HG03039 (cell line): ENCODE data around the gene PGA3.
"Not testable (repeated sequence)": the region's sequence is repeated elsewhere in the genome, so short reads cannot be mapped to it uniquely, and the experiment has no call there.

ENCODE experiments used
- ATAC-seq: cut with Tn5 transposase; IDR thresholded peaks from one replicate; pipeline ENCODE4 v1.9.1; 2021; ENCODE audit warnings: mild to moderate bottlenecking, moderate library complexity; ENCODE audit not compliant: unreplicated experiment

The PGA3 gene

DNA sequence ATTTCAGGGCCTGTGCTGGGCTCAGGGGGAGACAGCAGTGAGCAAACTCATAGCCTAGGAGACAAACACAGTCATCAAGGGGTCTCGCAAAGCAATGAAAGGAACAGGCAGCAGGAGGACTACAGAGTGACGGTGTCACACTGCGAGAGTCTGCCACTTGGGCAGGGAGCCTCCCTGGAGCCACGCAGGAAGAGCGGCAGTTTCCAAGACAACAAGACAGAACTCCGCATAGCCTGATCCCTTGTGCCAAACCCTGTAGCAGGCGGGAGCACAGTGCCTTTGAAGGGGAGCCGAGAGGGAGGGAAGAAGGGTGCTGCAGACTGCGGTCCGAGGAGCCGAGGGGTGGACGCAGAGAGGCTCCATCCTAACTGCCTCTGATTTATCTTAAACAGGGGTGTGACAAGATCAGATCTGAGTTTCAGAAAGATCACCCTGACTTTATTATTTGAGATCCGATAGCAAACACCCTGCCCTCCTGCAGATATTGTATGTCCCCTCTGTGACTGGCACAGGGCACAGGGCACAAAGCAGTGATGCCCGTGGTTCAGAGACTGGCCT lies 1.3 kb downstream of the PGA3 start:
- ATAC-seq: not testable (repeated sequence)

DNA sequence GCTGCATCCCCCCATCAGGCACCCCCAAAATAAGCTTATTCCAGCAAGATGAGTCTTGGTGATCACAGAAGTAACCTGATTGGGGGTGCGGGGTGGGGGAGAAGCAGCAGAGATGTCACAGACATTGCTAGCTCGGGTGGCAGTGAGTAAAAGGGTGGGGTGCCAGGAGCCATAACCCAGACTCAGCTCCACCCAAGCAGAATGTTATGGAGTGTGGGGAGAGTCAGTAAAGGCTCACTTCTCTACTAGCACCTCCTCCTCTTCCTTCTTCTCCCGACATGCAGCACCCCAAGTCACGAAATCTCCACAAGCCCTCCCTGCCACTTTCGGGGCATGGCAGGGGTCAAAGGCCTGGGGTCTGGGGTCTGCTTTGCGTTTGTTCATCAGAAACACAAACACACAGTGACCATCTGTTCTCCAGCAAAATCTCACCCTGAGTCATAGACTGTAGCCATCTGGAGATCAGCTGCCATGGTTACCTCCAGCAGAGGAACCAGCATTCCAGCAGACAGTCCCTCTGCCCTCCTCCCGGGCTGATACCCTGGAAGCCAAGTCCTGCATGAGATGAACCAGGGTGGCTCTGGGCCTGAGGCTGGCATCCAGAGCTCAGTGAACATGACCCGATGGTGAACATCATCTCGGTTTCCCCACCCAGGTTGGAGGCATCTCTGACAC lies 4.5 kb downstream of the PGA3 start:
- ATAC-seq: not testable (repeated sequence)

DNA sequence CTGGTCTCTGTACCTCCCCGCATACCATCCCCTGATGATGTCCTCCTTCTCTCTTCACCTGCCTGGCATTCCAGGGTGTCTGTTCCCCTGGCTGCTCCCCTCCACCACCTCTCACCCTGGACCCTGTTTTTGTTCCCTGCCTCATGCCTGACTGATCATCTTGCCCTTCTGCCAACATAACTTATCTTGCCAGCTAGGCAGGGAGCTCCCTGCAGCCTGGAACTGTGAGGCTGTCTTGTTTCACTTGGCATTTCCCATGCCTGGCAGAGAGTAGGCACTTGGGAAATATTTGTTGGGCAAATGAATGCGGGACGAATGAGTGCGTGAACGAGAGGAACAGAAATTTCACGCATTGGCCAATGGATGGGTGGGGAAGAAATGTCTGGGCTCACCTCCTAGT lies 7.3 kb downstream of the PGA3 start:
- ATAC-seq: not testable (repeated sequence)

DNA sequence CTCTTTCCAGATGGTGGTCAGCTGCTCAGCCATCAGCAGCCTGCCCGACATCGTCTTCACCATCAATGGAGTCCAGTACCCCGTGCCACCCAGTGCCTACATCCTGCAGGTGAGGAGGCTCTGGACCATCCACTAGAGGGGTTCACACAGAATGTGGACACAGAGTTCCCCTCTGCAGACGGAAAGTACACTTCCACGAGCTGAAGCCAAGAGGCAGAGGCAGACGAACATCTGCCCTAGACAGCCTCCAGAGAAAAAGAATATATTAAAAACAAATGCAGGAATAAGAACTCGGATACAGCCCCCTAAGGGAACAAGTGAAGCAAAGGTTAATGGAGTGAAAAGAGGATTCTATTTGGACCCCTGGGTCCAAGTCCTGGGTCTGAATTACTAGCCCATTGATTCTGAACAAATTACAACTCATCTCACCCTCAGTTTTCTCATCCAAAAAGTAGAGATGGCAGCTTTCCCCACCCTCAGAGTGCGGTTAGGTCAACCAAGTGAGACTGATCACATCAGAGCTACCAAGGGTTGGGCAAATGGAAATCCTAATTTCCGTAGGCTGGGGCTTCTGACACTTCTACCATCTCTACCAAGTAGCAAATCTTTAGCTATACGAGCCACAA lies 8.1 kb downstream of the PGA3 start:
- not testable (repeated sequence) for ATAC-seq

DNA sequence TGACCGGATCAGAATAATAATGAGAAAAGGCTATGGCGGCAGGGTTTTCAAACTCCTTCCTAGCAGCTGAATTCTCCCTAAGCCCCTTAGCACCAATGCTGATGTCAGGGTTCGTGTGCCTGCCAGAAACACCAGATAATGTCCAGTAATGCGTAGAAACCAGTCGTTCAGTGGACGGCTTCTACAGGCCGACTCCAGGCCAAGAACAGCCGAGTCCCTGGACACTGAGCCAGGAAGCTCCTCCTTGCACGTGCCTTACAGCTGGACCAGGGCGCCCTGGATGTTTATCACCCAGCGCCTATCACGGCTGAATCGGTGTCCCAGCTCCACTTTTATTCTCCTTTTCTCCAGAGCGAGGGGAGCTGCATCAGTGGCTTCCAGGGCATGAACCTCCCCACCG lies 8.9 kb downstream of the PGA3 start:
- not testable (repeated sequence) for ATAC-seq

DNA sequence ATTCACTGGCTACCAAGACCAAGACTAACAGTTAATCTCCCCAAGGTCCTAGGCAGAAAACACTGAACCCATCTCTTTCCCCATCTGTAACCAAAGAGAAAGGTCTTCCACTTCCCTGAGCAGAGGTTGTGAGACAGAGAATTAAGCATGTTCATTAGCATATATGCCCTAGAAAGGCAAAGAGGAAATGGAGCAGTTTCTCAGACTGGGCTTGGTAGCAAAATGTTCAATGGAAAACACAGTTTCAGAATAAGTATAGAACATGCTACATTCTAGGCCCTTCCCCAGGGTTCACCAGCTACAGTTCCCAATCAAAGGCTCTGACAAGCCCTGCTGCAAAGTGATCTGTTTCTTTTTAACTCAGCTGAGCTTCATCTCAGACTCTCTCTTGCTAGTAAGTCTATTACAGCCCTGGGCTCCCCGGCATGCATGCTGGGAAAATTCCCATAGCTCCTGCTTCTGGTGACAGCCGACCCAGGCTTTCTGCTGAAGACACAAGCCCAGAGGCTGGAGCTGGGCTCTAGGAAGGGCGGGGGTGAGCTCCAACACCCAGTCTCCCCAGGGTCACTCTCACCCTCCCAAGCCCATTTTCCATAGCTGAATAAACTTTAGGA lies 10.5 kb downstream of the PGA3 start:
- not testable (repeated sequence) for ATAC-seq

DNA sequence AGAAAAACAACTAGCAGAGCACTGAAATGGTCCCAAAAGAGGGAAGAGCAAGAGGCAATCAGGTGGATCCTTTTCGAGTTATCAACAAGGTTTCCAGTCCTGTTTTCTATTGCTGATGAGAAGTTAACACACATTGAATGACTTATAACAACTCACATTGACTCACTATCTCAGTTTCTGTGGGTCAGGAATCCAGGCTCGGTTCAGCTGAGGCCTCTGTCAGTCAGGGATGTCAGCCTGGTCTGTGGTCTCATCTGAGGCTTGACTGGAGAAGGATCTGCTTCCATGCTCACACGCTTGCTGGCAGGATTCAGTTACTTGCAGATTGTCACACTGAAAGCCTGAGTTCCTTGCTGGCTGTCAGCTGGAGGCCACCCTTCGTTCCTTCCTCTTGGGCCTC lies 15.0 kb downstream of the PGA3 start:
- not testable (repeated sequence) for ATAC-seq

DNA sequence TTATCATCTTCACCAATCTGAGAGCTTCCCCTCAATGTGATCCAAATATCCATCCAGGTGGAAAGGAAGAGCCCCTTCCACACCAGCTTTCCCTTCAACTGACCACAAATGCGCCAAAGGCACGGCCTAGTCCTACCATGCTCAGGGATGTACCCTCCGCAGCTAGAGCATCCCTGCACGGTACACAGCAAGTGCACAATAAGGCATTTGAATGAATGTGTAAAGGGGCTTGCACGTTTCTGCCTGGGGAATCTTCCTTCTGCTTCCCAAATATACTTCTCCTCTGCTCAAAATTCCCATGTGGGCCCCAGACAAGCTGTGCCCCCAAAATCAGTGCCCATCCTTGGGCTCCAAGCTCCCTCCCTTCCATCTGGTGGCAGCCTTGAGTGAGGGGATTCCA lies 15.7 kb downstream of the PGA3 start:
- ATAC-seq: not testable (repeated sequence)

DNA sequence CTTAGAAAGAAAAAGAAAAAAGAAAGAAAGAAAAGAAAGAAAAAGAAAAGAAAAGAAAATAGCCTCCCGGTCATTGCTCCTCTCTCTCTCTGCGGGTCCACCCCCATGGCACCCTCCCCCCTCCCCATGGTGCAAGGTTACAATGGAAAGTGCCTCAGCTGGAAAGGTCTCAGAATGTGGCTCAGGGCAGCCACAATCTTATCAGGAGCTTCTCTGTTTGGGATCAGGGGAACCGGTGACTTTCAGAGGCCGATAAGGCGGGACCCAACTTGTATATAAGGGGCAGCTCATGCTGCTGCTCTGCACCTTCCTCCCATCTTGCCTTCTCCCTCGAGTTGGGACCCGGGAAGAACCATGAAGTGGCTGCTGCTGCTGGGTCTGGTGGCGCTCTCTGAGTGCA lies 18.7 kb downstream of the PGA3 start, which contains the start of gene PGA4:
Gene PGA4, plus strand, starts transcription at position 301 of the 400 bp plus-strand sequence. Its CDS starts 54 bp downstream, at position 355.
- ATAC-seq: not testable (repeated sequence)

DNA sequence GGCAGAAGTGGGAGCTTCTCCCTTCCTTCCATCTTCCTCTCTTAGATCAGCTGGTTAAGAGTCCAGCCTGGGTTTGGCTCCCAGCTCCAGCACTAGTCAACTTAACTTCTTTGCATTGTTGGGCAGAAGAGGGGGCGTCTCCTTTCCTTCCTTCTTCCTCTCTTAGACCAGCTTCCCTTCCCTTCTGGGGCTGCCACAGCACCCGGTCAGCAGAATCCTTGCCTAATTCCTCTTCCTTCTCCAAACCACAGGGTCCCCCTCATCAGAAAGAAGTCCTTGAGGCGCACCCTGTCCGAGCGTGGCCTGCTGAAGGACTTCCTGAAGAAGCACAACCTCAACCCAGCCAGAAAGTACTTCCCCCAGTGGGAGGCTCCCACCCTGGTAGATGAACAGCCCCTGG lies 19.4 kb downstream of the PGA3 start:
- not testable (repeated sequence) for ATAC-seq

DNA sequence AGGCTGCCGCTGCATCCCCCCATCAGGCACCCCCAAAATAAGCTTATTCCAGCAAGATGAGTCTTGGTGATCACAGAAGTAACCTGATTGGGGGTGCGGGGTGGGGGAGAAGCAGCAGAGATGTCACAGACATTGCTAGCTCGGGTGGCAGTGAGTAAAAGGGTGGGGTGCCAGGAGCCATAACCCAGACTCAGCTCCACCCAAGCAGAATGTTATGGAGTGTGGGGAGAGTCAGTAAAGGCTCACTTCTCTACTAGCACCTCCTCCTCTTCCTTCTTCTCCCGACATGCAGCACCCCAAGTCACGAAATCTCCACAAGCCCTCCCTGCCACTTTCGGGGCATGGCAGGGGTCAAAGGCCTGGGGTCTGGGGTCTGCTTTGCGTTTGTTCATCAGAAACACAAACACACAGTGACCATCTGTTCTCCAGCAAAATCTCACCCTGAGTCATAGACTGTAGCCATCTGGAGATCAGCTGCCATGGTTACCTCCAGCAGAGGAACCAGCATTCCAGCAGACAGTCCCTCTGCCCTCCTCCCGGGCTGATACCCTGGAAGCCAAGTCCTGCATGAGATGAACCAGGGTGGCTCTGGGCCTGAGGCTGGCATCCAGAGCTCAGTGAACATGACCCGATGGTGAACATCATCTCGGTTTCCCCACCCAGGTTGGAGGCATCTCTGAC lies 23.3 kb downstream of the PGA3 start:
- not testable (repeated sequence) for ATAC-seq

DNA sequence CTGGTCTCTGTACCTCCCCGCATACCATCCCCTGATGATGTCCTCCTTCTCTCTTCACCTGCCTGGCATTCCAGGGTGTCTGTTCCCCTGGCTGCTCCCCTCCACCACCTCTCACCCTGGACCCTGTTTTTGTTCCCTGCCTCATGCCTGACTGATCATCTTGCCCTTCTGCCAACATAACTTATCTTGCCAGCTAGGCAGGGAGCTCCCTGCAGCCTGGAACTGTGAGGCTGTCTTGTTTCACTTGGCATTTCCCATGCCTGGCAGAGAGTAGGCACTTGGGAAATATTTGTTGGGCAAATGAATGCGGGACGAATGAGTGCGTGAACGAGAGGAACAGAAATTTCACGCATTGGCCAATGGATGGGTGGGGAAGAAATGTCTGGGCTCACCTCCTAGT lies 26.1 kb downstream of the PGA3 start:
- ATAC-seq: not testable (repeated sequence)

DNA sequence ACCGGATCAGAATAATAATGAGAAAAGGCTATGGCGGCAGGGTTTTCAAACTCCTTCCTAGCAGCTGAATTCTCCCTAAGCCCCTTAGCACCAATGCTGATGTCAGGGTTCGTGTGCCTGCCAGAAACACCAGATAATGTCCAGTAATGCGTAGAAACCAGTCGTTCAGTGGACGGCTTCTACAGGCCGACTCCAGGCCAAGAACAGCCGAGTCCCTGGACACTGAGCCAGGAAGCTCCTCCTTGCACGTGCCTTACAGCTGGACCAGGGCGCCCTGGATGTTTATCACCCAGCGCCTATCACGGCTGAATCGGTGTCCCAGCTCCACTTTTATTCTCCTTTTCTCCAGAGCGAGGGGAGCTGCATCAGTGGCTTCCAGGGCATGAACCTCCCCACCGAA lies 27.7 kb downstream of the PGA3 start:
- ATAC-seq: not testable (repeated sequence)

DNA sequence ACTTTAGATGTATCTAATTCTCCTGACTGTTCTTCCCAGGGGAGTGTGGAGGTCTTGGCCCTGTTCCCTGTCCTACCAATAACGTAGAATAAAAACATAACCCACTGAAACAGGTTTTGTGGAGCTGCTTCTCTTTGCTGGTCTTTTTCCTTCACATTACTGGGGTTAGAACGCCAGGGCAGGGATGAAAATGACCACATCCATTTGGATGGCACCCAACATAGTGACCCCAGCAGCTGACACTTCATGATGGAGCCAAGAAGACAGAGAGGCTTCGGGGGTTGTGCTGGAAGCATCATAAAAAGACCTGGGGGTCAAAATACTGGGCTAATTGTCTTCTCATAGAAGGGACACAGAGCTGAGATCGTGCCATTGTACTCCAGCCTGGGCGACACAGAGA lies 28.3 kb downstream of the PGA3 start:
- not testable (repeated sequence) for ATAC-seq

DNA sequence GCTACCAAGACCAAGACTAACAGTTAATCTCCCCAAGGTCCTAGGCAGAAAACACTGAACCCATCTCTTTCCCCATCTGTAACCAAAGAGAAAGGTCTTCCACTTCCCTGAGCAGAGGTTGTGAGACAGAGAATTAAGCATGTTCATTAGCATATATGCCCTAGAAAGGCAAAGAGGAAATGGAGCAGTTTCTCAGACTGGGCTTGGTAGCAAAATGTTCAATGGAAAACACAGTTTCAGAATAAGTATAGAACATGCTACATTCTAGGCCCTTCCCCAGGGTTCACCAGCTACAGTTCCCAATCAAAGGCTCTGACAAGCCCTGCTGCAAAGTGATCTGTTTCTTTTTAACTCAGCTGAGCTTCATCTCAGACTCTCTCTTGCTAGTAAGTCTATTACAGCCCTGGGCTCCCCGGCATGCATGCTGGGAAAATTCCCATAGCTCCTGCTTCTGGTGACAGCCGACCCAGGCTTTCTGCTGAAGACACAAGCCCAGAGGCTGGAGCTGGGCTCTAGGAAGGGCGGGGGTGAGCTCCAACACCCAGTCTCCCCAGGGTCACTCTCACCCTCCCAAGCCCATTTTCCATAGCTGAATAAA lies 29.3 kb downstream of the PGA3 start:
- ATAC-seq: not testable (repeated sequence)

DNA sequence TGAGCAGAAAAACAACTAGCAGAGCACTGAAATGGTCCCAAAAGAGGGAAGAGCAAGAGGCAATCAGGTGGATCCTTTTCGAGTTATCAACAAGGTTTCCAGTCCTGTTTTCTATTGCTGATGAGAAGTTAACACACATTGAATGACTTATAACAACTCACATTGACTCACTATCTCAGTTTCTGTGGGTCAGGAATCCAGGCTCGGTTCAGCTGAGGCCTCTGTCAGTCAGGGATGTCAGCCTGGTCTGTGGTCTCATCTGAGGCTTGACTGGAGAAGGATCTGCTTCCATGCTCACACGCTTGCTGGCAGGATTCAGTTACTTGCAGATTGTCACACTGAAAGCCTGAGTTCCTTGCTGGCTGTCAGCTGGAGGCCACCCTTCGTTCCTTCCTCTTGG lies 33.8 kb downstream of the PGA3 start:
- ATAC-seq: not testable (repeated sequence)

DNA sequence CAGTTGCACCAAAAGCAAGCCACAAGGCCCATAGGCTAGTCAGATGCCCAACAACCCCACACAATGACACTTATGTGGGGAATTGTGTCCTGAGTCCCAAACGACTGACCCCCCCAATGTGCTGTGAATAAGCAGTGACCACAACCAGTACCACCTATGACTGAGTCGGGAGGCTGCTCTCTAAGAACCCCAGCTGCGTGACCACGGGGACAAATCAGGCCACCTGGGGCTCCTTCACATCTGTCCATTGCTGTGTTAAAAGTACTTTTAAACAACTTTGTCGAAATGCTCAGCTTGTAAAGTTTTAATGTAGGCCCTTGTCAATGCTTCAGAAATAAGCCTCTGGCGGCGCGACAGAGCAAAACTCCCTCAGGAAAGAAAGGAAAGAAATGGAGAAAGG lies 37.0 kb downstream of the PGA3 start:
- ATAC-seq: not testable (repeated sequence)

DNA sequence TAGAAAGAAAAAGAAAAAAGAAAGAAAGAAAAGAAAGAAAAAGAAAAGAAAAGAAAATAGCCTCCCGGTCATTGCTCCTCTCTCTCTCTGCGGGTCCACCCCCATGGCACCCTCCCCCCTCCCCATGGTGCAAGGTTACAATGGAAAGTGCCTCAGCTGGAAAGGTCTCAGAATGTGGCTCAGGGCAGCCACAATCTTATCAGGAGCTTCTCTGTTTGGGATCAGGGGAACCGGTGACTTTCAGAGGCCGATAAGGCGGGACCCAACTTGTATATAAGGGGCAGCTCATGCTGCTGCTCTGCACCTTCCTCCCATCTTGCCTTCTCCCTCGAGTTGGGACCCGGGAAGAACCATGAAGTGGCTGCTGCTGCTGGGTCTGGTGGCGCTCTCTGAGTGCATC lies 37.6 kb downstream of the PGA3 start, which contains the start of gene PGA5:
Gene PGA5, plus strand, starts transcription at position 301 of the 400 bp plus-strand sequence. Its CDS starts 52 bp downstream, at position 353.
- ATAC-seq: not testable (repeated sequence)

DNA sequence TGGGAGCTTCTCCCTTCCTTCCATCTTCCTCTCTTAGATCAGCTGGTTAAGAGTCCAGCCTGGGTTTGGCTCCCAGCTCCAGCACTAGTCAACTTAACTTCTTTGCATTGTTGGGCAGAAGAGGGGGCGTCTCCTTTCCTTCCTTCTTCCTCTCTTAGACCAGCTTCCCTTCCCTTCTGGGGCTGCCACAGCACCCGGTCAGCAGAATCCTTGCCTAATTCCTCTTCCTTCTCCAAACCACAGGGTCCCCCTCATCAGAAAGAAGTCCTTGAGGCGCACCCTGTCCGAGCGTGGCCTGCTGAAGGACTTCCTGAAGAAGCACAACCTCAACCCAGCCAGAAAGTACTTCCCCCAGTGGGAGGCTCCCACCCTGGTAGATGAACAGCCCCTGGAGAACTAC lies 38.2 kb downstream of the PGA3 start:
- ATAC-seq: not testable (repeated sequence)

DNA sequence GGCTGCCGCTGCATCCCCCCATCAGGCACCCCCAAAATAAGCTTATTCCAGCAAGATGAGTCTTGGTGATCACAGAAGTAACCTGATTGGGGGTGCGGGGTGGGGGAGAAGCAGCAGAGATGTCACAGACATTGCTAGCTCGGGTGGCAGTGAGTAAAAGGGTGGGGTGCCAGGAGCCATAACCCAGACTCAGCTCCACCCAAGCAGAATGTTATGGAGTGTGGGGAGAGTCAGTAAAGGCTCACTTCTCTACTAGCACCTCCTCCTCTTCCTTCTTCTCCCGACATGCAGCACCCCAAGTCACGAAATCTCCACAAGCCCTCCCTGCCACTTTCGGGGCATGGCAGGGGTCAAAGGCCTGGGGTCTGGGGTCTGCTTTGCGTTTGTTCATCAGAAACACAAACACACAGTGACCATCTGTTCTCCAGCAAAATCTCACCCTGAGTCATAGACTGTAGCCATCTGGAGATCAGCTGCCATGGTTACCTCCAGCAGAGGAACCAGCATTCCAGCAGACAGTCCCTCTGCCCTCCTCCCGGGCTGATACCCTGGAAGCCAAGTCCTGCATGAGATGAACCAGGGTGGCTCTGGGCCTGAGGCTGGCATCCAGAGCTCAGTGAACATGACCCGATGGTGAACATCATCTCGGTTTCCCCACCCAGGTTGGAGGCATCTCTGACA lies 42.1 kb downstream of the PGA3 start:
- not testable (repeated sequence) for ATAC-seq
